Measurements from ENCODE around the gene MAPK9.

MAPK9 gene

GRCh38 chr5:180241600-180241999 lies 50.3 kb downstream of the MAPK9 start:
- no peak for TF ChIP-seq CTCF (IDR thresholded peaks at IDR 0.05; ENCODE audit: low read depth, low read length)
- no peak overlapping the region for H3K4me3 ChIP-seq (replicated peaks in 1 of 2; ENCODE audit: low read depth in 2 of 2, low read length in 2 of 2)
- DNase-seq (ENCODE audit: low read depth in 2 of 2) = no peak

GRCh38 chr5:180238631-180239030 lies 53.3 kb downstream of the MAPK9 start:
- H3K4me3 ChIP-seq (replicated peaks in 1 of 2; ENCODE audit: low read depth in 2 of 2, low read length in 2 of 2) = no peak overlapping the region
- no peak for DNase-seq (ENCODE audit: low read depth in 2 of 2)
- TF ChIP-seq CTCF (IDR thresholded peaks at IDR 0.05; ENCODE audit: low read depth, low read length) = no peak

GRCh38 chr5:180235846-180236245 lies 56.0 kb downstream of the MAPK9 start:
- no peak for TF ChIP-seq CTCF (IDR thresholded peaks at IDR 0.05; ENCODE audit: low read depth, low read length)
- H3K4me3 ChIP-seq (replicated peaks in 1 of 2; ENCODE audit: low read depth in 2 of 2, low read length in 2 of 2) = no peak overlapping the region
- no peak for DNase-seq (ENCODE audit: low read depth in 2 of 2)

- TF ChIP-seq CTCF (IDR thresholded peaks at IDR 0.05; ENCODE audit: low read depth, low read length) = no peak
- H3K4me3 ChIP-seq (replicated peaks in 1 of 2; ENCODE audit: low read depth in 2 of 2, low read length in 2 of 2) = no peak overlapping the region
- no peak for DNase-seq (ENCODE audit: low read depth in 2 of 2)
Observed at GRCh38 chr5:180235077-180235476, 56.8 kb downstream of the MAPK9 start.

- no peak overlapping the region for H3K4me3 ChIP-seq (replicated peaks in 1 of 2; ENCODE audit: low read depth in 2 of 2, low read length in 2 of 2)
- no peak for TF ChIP-seq CTCF (IDR thresholded peaks at IDR 0.05; ENCODE audit: low read depth, low read length)
- no peak for DNase-seq (ENCODE audit: low read depth in 2 of 2)
Observed at GRCh38 chr5:180234271-180234670, 57.6 kb downstream of the MAPK9 start.

- no peak for DNase-seq (ENCODE audit: low read depth in 2 of 2)
- no peak overlapping the region for H3K4me3 ChIP-seq (replicated peaks in 1 of 2; ENCODE audit: low read depth in 2 of 2, low read length in 2 of 2)
- TF ChIP-seq CTCF (IDR thresholded peaks at IDR 0.05; ENCODE audit: low read depth, low read length) = no peak
Observed at GRCh38 chr5:180233729-180234128, 58.2 kb downstream of the MAPK9 start.

GRCh38 chr5:180230017-180230416 lies 61.9 kb downstream of the MAPK9 start:
- no peak for DNase-seq (ENCODE audit: low read depth in 2 of 2)
- TF ChIP-seq CTCF (IDR thresholded peaks at IDR 0.05; ENCODE audit: low read depth, low read length) = no peak
- no peak overlapping the region for H3K4me3 ChIP-seq (replicated peaks in 1 of 2; ENCODE audit: low read depth in 2 of 2, low read length in 2 of 2)

All from cardiac fibroblast (primary cell).